Measurements from ENCODE around the gene CSAD. TPM values are rescaled to one million over a fixed set of nuclear protein-coding genes. Genes with fewer than 3 reads are reported as not detected.

Gene CSAD
- total RNA-seq, 2 experiments from 2014 or later = 28.6 to 31.0 TPM

DNA sequence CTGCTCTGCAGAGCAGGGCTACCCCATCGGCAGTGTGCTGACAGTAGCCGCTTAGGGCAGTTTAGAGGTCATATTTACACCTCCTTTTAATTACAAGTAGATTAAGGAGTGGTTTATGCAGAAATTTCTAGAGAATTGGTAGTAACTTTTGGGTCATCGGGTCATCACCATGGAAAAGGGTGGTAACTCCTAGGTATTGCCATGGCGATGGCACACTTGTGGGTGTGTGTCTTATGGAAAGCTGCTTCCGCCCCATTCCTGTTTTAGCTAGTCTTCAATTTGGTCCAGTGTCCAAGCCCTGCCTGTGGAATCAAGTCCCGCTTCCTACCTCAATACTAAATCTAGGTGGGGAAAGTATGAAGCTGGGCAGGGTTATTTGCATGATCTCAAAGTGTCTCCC, 29.7 kb downstream of the CSAD start:
- Mint-ChIP-seq H3K36me3 (ENCODE audit: low read depth) (no peaks in the 10 kb centered on the region), H3K4me3 (no peak overlapping the region), H3K9me3 (no peaks in the 10 kb centered on the region), H3K27ac (no peak overlapping the region), H3K27me3 (peaks cover 2% of the 10 kb centered on the region), H3K4me1 (no peaks in the 10 kb centered on the region)
- ChIA-PET CTCF (interaction anchor here (1.2 kb wide), 1 partner anchor 85 kb away, joined by 3 read pairs; no protein-coding TSS in a partner anchor), POLR2A (no interaction called here)
- no peak for DNase-seq

DNA sequence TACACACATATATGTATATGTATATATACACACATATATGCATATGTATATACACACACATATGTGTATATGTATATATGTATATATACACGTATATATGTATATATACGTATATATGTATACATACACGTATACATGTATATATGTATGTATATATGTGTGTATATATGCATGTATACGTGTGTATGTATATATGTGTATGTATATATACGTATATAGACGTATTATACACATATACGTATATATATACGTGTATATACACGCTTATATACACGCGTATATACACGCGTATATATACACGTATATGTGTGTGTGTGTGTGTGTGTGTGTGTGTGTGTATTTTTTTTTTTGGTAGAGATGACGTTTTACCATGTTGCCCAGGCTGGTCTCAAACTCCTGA, 33.1 kb downstream of the CSAD start:
- POLR2A ChIA-PET = no interaction called here
- Mint-ChIP-seq H3K36me3 (ENCODE audit: low read depth) (no peaks in the 10 kb centered on the region), H3K4me3 (no peak overlapping the region), H3K27ac (no peak overlapping the region), H3K27me3 (peaks cover 8% of the 10 kb centered on the region), H3K4me1 (no peaks in the 10 kb centered on the region), H3K9me3 (no peaks in the 10 kb centered on the region)
- CTCF ChIA-PET = no interaction called here
- no peak for DNase-seq

DNA sequence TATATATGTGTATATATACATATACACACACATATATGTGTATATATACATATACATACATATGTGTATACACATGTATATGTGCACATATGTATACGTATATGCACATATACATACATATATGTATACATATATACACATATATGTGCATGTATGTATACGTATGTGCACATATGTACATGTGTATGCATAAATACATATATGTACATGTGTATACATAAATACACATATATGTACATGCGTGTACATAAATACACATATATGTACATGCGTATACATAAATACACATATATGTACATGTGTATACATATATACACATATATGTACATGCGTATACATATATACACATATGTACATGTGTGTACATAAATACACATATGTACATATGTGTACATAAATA, 33.5 kb downstream of the CSAD start:
- Mint-ChIP-seq H3K9me3 (no peaks in the 10 kb centered on the region), H3K4me1 (no peaks in the 10 kb centered on the region), H3K27ac (no peak overlapping the region), H3K27me3 (peaks cover 8% of the 10 kb centered on the region), H3K4me3 (no peak overlapping the region), H3K36me3 (ENCODE audit: low read depth) (no peaks in the 10 kb centered on the region)
- DNase-seq = no peak
- CTCF ChIA-PET = interaction anchor here (0.7 kb wide), 1 partner anchor 82 kb away, joined by 3 read pairs; no protein-coding TSS in a partner anchor
- POLR2A ChIA-PET = no interaction called here

DNA sequence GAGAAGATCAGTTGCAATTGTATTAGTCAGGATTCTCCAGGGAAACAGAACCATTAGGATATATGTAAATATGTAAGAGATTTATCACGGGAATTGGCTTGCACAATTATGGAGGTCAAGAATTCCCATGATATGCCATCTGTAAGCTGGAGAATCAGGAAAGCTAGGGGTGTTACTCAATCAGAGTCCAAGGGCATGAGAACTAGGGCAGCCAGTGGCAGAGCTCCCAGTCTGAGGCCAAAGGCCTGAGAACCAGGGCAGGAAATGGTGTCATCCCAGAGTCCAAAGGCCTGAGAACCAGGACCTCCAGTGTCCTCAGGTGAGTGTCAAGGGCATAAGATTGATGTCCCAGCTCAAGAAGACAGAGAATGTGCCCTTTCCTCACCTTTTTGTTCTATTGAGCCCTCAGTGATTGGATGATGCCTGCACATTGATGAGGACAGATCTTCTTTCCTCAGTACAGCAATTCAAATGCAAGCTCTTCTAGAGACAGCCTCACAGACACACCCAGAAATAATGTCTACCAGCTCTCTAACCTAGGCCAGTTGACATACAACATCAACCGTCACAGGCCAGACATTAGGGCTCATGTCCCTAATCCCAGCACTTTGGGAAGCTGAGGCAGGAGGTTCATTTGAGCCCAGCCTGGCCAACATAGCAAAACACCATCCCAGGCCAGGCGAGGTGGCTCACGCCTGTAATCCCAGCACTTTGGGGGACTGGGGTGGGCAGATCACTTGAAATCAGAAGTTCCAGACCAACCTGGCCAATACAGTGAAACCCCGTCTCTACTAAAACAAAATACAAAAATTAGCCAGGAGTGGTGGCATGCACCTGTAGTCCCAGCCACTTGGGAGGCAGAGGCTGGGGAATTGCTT, 35.1 kb downstream of the CSAD start:
- POLR2A ChIA-PET = no interaction called here
- H3K27ac Mint-ChIP-seq = no peak overlapping the region
- peaks cover 8% of the 10 kb centered on the region for H3K27me3 Mint-ChIP-seq
- H3K9me3 Mint-ChIP-seq = no peaks in the 10 kb centered on the region
- DNase-seq = no peak
- CTCF ChIA-PET = no interaction called here
- no peaks in the 10 kb centered on the region for H3K36me3 Mint-ChIP-seq (ENCODE audit: low read depth)
- no peaks in the 10 kb centered on the region for H3K4me1 Mint-ChIP-seq
- no peak overlapping the region for H3K4me3 Mint-ChIP-seq

DNA sequence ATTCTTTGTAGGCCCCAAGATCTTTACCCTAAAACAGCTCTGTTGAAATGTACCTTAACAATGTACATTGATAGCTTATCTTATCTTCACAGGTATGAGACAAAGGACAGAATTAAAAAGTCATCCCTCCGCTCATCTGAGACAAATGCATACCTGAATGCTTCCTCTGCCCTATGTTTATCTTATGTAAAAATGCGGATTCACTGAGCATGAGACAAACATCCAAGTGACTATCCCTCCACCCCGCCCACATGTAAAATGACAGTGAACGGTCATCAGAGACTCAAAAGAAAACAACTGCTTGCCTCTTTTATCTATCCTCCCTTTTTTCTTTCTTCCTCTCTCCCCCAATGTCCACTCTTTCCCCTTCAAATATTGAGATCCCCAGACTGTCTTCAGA, 37.4 kb downstream of the CSAD start:
- no peaks in the 10 kb centered on the region for H3K4me1 Mint-ChIP-seq
- no peak for DNase-seq
- peaks cover 9% of the 10 kb centered on the region for H3K9me3 Mint-ChIP-seq
- no peak overlapping the region for H3K27ac Mint-ChIP-seq
- no peak overlapping the region for H3K4me3 Mint-ChIP-seq
- H3K27me3 Mint-ChIP-seq = peaks cover 8% of the 10 kb centered on the region
- ChIA-PET CTCF (interaction anchor here (0.6 kb wide), 3 partner anchors 12 to 136 kb away, joined by 3 to 5 read pairs (median 3); no protein-coding TSS in a partner anchor), POLR2A (no interaction called here)
- H3K36me3 Mint-ChIP-seq (ENCODE audit: low read depth) = no peaks in the 10 kb centered on the region

DNA sequence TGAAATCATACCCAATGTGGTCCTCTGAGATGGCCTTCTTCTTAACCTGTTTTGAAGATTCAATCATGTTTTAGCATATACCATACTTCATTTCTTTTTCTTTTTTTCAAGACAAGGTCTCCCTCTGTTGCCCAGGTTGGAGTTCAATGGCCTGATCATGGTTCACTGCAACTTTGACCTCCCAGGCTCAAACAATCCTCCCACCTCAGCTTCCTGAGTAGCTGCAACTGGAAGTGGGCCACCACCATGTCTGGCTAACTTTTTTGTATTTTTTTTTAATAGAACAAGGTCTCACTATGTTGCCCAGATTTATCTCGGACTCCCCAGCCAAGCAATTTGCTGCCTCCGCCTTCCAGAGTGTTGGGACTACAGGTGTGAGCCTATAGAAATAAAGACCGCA, 47.0 kb downstream of the CSAD start:
- no peak overlapping the region for H3K4me3 Mint-ChIP-seq
- H3K4me1 Mint-ChIP-seq = no peaks in the 10 kb centered on the region
- H3K9me3 Mint-ChIP-seq = peaks cover 11% of the 10 kb centered on the region
- H3K36me3 Mint-ChIP-seq (ENCODE audit: low read depth) = peaks cover 5% of the 10 kb centered on the region
- DNase-seq = no peak
- peaks cover 7% of the 10 kb centered on the region for H3K27me3 Mint-ChIP-seq
- CTCF ChIA-PET = no interaction called here
- POLR2A ChIA-PET = no interaction called here
- H3K27ac Mint-ChIP-seq = no peak overlapping the region

DNA sequence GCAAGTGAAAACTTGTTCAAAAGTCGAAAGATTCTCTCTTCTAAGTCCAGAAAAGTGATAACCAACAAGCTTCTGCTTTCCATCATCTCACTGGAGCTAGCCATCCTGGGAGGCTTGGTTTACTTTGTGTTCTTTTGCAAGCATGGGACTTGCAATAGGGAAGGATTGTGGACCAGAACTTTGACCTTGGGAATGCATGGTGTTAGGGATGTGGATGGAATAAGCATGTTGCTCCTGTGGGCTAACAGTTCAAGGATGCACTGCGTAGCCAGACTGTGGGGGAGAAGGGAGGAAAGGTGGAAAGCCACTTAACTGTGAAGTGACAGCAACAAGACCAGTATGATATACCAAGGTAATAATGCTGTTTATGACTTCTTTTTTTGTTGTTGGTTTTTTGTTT, 48.9 kb downstream of the CSAD start:
- Mint-ChIP-seq H3K4me1 (peaks cover 2% of the 10 kb centered on the region), H3K4me3 (no peak overlapping the region), H3K27me3 (peaks cover 9% of the 10 kb centered on the region), H3K27ac (no peak overlapping the region), H3K36me3 (ENCODE audit: low read depth) (no peaks in the 10 kb centered on the region), H3K9me3 (peaks cover 3% of the 10 kb centered on the region)
- DNase-seq = no peak
- ChIA-PET CTCF (interaction anchor here (1.0 kb wide), 1 partner anchor 33 kb away, joined by 4 read pairs; no protein-coding TSS in a partner anchor), POLR2A (no interaction called here)

DNA sequence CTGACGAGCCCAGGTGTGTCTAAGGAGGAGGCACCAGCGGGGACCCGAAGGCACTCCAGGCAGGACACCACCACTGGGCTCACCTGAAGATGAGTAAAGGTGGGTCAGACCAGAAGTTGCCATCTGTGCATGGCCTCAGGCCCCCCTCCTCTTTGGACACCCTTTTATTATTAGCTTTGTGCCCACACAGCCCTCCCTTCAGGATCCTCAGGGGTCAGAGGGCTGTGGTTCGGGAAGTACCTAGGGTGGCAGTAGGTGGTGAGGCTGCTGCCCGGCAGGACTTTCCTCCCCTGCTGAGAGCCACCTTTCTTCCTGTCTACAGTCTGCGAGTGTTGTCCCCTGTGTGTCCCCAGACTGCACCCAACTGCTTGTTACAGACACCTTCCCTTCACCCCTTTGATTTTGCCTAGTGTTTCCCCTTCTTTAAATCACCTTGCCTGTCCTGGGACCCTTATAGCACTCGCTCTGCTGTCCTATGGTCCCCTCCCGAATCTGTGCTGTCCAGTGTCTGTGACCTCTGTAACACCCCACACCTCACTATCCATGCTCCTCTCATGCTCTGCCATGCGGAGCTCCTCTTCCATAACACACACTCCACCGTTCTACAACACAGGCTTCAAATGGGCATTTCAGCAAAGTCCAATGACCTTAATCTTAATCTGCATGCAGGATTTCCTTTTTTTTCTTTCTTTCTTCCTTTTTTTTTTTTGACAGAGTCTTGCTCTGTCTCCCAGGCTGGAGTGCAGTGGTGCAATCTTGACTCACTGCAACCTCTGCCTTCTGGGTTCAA, 51.8 kb downstream of the CSAD start:
- POLR2A ChIA-PET = no interaction called here
- Mint-ChIP-seq H3K36me3 (ENCODE audit: low read depth) (no peaks in the 10 kb centered on the region), H3K9me3 (no peaks in the 10 kb centered on the region), H3K4me1 (peaks cover 2% of the 10 kb centered on the region), H3K27me3 (peaks cover 7% of the 10 kb centered on the region), H3K27ac (no peak overlapping the region), H3K4me3 (no peak overlapping the region)
- no peak for DNase-seq
- CTCF ChIA-PET = no interaction called here

DNA sequence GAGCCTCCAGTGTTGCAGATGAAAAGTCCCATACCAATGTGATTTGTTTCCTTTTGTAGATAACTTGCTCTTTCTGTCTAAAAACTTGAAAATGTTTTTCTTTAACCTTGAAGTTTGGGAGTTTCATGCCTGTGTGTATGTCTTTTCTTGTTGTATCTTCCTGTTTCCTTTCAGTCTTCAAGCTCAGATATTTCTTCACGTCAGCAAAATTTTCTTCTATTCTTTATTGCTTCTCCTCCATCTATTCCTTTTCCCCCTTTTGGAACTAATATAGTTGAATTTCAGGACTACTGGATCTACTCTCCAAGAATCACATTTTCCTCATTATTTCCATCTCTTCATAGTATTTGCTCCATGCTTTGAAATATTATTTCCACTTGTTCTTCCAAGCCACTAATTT, 53.6 kb downstream of the CSAD start:
- no peak for DNase-seq
- CTCF ChIA-PET = no interaction called here
- H3K36me3 Mint-ChIP-seq (ENCODE audit: low read depth) = no peaks in the 10 kb centered on the region
- peaks cover 2% of the 10 kb centered on the region for H3K4me1 Mint-ChIP-seq
- POLR2A ChIA-PET = no interaction called here
- H3K27ac Mint-ChIP-seq = no peak overlapping the region
- no peak overlapping the region for H3K4me3 Mint-ChIP-seq
- peaks cover 7% of the 10 kb centered on the region for H3K27me3 Mint-ChIP-seq
- H3K9me3 Mint-ChIP-seq = no peaks in the 10 kb centered on the region

DNA sequence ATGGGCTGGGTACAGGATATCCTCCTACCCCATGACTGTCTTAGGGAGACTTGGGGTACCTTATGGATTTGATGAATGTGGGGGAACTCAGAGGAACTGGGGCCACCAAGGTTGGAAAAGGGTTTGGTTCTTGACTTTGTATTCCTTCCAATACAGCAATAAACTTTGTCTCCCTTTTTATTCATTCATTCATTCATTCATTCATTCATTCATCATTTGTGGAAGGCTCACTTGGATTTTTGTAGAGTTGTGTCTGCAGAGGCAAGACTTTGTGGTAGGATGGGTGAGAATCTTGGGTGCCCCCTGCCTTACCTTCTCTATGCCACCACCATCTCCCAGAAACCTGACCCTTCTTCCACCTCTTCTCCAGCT, 56.4 kb downstream of the CSAD start:
- H3K4me1 Mint-ChIP-seq = peaks cover 2% of the 10 kb centered on the region
- no peak overlapping the region for H3K4me3 Mint-ChIP-seq
- POLR2A ChIA-PET = interaction anchor here (1.6 kb wide), 1 partner anchor 64 kb away, joined by 4 read pairs; no protein-coding TSS in a partner anchor
- peaks cover 7% of the 10 kb centered on the region for H3K27me3 Mint-ChIP-seq
- CTCF ChIA-PET = interaction anchor here (1.1 to 1.6 kb wide), 2 partner anchors 25 to 70 kb away, joined by 3 to 4 read pairs; no protein-coding TSS in a partner anchor
- no peaks in the 10 kb centered on the region for H3K36me3 Mint-ChIP-seq (ENCODE audit: low read depth)
- DNase-seq = no peak
- no peak overlapping the region for H3K27ac Mint-ChIP-seq
- no peaks in the 10 kb centered on the region for H3K9me3 Mint-ChIP-seq

DNA sequence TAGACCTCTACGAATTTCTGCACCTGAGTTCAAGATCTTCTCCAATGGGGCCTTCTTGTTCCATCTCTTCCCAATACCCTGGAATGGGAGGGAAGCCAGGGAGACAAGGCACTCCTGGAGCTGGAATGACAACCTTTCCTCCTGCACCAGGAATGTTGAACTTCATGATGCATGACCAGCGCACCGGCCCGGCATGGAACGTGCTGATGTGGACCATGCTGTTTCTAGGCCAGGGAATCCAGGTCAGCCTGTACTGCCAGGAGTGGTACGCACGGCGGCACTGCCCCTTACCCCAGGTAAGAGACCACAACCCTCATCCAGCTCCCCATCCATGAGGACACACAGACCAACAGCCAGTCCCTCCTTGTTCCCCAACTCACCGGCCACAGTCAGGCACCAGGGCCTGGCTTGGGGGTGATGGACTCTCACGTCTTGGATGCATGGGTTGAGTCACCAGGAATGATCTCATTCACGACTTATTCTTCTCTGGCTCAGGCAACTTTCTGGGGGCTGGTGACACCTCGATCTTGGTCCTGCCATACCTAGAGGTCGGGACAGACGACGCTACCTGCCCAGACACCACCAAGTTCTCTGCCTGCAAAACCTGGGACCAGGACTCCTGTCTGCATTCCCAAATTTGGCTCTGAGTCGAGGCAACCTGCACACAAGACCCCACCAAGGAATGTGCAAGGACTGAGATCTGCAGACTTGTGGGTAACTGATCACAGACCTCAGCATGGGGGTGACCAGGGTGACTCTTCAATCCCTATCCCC, 57.0 kb downstream of the CSAD start:
- POLR2A ChIA-PET = interaction anchor here (1.6 kb wide), 1 partner anchor 64 kb away, joined by 4 read pairs; no protein-coding TSS in a partner anchor
- no peak overlapping the region for H3K27ac Mint-ChIP-seq
- no peaks in the 10 kb centered on the region for H3K36me3 Mint-ChIP-seq (ENCODE audit: low read depth)
- CTCF ChIA-PET = interaction anchor here (1.1 kb wide), 1 partner anchor 24 kb away, joined by 4 read pairs; no protein-coding TSS in a partner anchor
- DNase-seq = no peak
- peaks cover 2% of the 10 kb centered on the region for H3K4me1 Mint-ChIP-seq
- no peaks in the 10 kb centered on the region for H3K9me3 Mint-ChIP-seq
- peaks cover 4% of the 10 kb centered on the region for H3K27me3 Mint-ChIP-seq
- H3K4me3 Mint-ChIP-seq = no peak overlapping the region

DNA sequence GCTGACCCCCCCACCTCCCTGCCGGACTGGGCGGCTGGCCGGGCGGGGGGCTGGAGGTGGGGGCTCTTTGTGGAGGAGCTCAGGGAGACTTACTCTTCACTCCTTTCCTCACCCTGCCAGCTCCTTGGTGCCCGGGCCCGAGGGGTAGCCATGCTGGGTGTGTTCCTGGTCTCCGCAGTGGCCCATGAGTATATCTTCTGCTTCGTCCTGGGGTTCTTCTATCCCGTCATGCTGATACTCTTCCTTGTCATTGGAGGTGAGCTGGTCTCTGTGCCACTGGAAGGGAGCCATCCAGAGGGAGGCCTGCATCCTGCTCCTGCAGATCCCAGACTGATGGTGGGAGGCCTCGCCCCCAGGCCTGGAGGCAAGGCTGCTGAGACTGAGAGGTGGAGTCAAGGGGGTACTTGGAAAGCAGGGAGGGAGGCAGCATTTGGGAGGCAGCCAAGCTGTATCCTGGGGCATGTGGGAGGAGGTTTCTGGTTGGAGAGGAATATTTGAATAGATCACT, 57.7 kb downstream of the CSAD start:
- no peak overlapping the region for H3K27ac Mint-ChIP-seq
- H3K4me3 Mint-ChIP-seq = no peak overlapping the region
- ChIA-PET POLR2A (interaction anchor here (1.6 kb wide), 1 partner anchor 65 kb away, joined by 4 read pairs; no protein-coding TSS in a partner anchor), CTCF (interaction anchor here (1.1 kb wide), 1 partner anchor 24 kb away, joined by 4 read pairs; no protein-coding TSS in a partner anchor)
- H3K36me3 Mint-ChIP-seq (ENCODE audit: low read depth) = no peaks in the 10 kb centered on the region
- H3K9me3 Mint-ChIP-seq = no peaks in the 10 kb centered on the region
- no peak for DNase-seq
- peaks cover 4% of the 10 kb centered on the region for H3K27me3 Mint-ChIP-seq
- peaks cover 2% of the 10 kb centered on the region for H3K4me1 Mint-ChIP-seq
